Cardiac muscle cell (in vitro differentiated cells and primary cell): Measurements from ENCODE around the gene OPN3. TPM values are rescaled to one million over a fixed set of nuclear protein-coding genes. Genes with fewer than 3 reads are reported as not detected.

Experiments
- DNase-seq, 2 donors: peaks; one replicate each; pipeline versions ENCODE4 v3.0.0 to v3.0.0-alpha.2; 2010 to 2017; ENCODE audit warnings: low read depth in 1 of 2, low spot score in 1 of 2
- H3K27ac ChIP-seq: fragments of 200-600 bp; sonication (generic); 2 replicates; pipeline ENCODE4 v1.5.1; 2016
- H3K27me3 ChIP-seq: fragments of 200-600 bp; sonication (generic); 2 replicates; pipeline ENCODE4 v1.6.0; 2016; ENCODE audit warnings: control low read depth
- H3K36me3 ChIP-seq: fragments of 200-600 bp; sonication (generic); 2 replicates; pipeline ENCODE4 v1.5.1; 2016; ENCODE audit warnings: control low read depth
- H3K4me1 ChIP-seq: fragments of 200-600 bp; sonication (generic); 2 replicates; pipeline ENCODE4 v1.8.1; 2017; ENCODE audit warnings: low read depth, mild to moderate bottlenecking, mixed run types
- H3K4me3 ChIP-seq: fragments of 200-600 bp; sonication (generic); 2 replicates; pipeline ENCODE4 v1.5.1; 2016; ENCODE audit warnings: mild to moderate bottlenecking
- H3K9me3 ChIP-seq: fragments of 200-600 bp; sonication (generic); 2 replicates; pipeline ENCODE4 v1.5.1; 2017; ENCODE audit warnings: low read depth, mild to moderate bottlenecking, control low read depth
- polyA plus RNA-seq: library from polyadenylated mRNA; unstranded; fragments of >200 nt; fragmentation: Nextera tagmentation; extraction: Ambion mirVana; gene quantifications from 2 replicates; pipeline ENCODE4 v1.2.1, GENCODE V29; 2016
- total RNA-seq: library from RNA; depleted of rRNA; stranded (reverse); fragments of >200 nt; gene quantifications from 2 replicates; pipeline ENCODE4 v1.2.3, GENCODE V29; 2016
- TF ChIP-seq, protein P1 (sequence below): IDR thresholded peaks from 2 replicates; pipeline ENCODE4 v1.5.1; 2012; ENCODE audit warnings: low read depth, mild to moderate bottlenecking, low read length

Gene OPN3
- total and polyA plus RNA-seq, 2 experiments from 2014 or later = 17.5 to 19.7 TPM

DNA sequence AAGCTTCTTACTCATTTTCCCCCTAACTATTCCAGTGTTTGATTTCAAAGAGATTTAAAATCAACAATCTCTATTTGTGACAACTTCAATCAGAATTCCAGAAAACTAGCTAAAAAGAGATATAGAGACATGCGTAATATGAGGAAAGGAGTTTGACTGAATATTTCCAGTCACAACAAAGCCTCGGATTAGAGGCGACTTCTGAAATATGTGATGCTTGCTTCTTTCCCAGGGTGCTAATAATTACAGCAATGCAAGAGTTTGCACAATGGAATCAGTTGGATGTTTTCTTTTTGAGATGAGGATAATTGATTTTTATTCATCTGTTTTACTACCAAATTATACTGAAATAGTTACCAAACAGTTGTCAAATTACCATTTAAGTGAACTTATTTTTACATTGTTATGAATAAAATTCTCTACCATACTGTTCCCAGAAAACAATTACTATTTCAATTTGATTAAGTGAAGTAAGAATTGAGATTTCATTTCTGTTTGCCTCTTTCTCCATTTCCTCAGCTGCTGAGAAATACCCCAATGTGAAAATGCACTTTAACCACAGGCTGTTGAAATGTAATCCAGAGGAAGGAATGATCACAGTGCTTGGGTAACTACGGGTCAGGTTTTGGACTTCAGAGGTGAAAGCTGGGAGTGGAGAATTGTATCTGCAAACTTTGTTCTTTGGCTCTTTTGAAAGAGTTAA is 79.9 kb downstream of the OPN3 start:
- no peaks in the 10 kb centered on the region for H3K36me3 ChIP-seq

DNA sequence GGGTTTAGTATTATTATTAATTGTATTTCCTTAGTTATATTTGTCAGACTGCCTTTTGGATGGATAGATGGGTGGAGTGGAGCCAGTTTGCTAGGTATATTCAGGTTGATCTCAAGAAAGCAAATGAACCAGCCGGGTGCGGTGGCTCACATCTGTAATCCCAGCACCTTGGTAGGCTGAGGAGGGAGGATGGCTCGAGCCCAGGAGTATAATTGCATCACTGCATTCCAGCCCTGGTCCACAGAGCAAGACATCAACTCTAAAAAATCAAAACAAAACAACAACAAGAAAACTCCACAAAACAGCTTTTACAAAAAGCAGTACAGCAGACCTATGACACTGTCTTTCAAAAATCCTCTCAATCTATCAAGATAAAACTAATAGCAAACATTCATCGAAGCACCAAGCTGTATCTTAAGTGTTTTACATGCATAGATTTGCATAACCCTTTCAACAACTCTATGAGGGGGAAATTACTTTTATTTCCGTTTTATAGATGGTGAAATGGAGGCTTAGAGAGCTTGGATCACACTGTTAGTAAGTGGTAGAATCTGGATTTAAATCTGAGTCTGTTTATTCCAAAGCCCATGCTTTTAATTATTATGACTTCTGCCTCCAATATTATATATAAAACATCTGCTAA is 82.5 kb downstream of the OPN3 start:
- no peak for DNase-seq
- TF ChIP-seq, protein P1, sequence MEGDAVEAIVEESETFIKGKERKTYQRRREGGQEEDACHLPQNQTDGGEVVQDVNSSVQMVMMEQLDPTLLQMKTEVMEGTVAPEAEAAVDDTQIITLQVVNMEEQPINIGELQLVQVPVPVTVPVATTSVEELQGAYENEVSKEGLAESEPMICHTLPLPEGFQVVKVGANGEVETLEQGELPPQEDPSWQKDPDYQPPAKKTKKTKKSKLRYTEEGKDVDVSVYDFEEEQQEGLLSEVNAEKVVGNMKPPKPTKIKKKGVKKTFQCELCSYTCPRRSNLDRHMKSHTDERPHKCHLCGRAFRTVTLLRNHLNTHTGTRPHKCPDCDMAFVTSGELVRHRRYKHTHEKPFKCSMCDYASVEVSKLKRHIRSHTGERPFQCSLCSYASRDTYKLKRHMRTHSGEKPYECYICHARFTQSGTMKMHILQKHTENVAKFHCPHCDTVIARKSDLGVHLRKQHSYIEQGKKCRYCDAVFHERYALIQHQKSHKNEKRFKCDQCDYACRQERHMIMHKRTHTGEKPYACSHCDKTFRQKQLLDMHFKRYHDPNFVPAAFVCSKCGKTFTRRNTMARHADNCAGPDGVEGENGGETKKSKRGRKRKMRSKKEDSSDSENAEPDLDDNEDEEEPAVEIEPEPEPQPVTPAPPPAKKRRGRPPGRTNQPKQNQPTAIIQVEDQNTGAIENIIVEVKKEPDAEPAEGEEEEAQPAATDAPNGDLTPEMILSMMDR = no peak
- Histone ChIP-seq H3K27ac (no peak overlapping the region), H3K27me3 (no peaks in the 10 kb centered on the region), H3K36me3 (no peaks in the 10 kb centered on the region), H3K4me1 (no peaks in the 10 kb centered on the region), H3K4me3 (no peak overlapping the region), H3K9me3 (no peaks in the 10 kb centered on the region)

More for the DNA sequence above, 79.9 kb downstream of the OPN3 start:
- Histone ChIP-seq H3K27me3 (no peaks in the 10 kb centered on the region), H3K9me3 (no peaks in the 10 kb centered on the region), H3K4me3 (no peak overlapping the region), H3K4me1 (no peaks in the 10 kb centered on the region), H3K27ac (no peak overlapping the region)
- TF ChIP-seq, protein P1 = no peak
- DNase-seq = no peak

DNA sequence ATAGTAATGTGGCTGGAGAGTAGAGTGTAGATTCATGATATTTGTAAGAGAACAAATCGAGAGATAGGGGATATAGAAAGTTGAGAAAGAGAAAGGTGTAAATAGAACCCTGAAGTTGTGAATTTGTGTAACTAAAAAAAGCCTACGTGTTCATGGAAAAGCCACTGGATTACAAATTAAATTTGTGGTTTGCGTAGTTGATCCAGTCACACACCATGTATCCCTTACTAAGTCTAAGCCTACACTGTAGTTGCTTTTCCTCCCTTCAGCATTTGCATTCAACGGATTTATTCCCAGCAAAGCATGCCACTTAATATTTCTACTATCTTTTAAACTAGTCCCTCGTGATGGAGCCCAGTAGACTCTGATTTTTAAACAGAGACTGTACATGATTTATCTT is 83.1 kb downstream of the OPN3 start:
- Histone ChIP-seq H3K27ac (no peak overlapping the region), H3K4me3 (no peak overlapping the region), H3K4me1 (no peaks in the 10 kb centered on the region), H3K36me3 (no peaks in the 10 kb centered on the region), H3K9me3 (no peaks in the 10 kb centered on the region), H3K27me3 (no peaks in the 10 kb centered on the region)
- TF ChIP-seq, protein P1 = no peak
- DNase-seq = no peak

DNA sequence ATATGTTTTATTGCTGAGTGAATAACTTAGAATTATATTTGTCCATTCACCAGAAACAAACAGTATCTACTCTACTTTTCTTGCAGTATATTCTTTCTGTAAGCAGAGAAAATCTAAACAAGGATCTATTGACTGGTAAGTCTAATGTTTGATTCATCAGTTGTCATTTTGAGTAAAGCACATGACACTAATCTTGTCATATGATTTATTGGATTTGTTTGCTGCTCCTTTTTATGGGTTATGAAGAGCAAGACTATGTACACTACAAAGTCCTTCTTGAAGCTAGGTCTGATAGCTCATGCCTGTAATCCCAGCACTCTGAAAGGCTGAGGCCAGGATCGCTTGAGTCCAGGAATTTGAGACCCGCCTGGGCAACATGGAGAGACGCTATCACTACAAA is 84.6 kb downstream of the OPN3 start:
- TF ChIP-seq, protein P1 = no peak
- Histone ChIP-seq H3K27ac (no peak overlapping the region), H3K4me3 (no peak overlapping the region), H3K36me3 (no peaks in the 10 kb centered on the region), H3K4me1 (no peaks in the 10 kb centered on the region), H3K9me3 (no peaks in the 10 kb centered on the region), H3K27me3 (no peaks in the 10 kb centered on the region)
- no peak for DNase-seq

DNA sequence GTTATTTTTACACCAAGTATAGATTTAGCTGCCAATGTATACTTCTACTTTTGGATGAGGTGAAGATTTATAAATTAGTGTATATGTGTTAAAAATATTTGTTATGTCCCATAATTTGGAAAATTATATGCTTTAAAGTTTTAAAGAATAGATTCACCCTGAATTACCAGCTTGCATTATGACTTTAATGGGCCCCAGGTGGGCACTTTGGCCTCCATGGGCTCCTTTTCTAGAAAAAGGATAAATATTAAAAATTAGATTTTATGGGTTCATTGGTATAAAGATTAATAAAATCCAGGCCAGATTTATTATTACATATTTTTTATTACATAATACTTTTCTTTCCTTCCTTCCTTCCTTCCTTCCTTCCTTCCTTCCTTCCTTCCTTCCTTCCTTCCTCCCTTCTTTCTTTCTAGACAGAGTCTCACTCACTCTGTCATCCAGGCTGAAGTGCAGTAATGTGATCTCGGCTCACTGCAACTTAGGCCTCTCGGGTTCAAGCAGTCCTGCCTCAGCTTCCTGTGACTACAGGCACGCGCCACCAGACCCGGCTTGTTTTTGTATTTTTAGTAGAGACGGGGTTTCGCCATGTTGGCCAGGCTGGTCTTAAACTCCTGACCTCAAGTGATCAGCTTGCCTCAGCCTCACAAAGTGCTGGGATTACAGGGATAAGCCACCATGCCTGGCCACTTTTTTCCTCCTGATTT is 86.1 kb downstream of the OPN3 start:
- DNase-seq = no peak
- Histone ChIP-seq H3K27me3 (no peaks in the 10 kb centered on the region), H3K9me3 (no peaks in the 10 kb centered on the region), H3K27ac (no peak overlapping the region), H3K4me3 (no peak overlapping the region), H3K4me1 (no peaks in the 10 kb centered on the region), H3K36me3 (no peaks in the 10 kb centered on the region)
- TF ChIP-seq, protein P1 = no peak
